ENCODE measurements around the gene MFNG.

MFNG gene

DNA sequence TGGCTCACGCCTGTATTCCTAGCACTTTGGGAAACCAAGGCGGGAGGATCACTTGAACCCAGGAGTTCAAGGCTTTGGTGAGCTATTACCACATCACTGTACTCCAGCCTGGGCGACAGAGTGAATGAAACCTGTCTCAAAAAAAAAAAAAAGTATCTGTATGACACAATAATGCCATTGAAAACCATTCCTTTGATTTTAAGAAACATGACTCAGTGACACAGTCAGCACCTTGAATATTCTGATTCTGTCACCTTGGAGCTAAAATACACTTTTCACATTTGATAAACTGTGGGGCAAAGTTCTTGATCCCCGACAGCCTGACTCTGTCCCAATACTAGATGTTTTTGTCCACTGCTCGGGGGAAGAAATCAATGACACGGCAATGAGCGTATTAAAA, 42.2 kb downstream of the MFNG start:
- TF ChIP-seq, protein P1, sequence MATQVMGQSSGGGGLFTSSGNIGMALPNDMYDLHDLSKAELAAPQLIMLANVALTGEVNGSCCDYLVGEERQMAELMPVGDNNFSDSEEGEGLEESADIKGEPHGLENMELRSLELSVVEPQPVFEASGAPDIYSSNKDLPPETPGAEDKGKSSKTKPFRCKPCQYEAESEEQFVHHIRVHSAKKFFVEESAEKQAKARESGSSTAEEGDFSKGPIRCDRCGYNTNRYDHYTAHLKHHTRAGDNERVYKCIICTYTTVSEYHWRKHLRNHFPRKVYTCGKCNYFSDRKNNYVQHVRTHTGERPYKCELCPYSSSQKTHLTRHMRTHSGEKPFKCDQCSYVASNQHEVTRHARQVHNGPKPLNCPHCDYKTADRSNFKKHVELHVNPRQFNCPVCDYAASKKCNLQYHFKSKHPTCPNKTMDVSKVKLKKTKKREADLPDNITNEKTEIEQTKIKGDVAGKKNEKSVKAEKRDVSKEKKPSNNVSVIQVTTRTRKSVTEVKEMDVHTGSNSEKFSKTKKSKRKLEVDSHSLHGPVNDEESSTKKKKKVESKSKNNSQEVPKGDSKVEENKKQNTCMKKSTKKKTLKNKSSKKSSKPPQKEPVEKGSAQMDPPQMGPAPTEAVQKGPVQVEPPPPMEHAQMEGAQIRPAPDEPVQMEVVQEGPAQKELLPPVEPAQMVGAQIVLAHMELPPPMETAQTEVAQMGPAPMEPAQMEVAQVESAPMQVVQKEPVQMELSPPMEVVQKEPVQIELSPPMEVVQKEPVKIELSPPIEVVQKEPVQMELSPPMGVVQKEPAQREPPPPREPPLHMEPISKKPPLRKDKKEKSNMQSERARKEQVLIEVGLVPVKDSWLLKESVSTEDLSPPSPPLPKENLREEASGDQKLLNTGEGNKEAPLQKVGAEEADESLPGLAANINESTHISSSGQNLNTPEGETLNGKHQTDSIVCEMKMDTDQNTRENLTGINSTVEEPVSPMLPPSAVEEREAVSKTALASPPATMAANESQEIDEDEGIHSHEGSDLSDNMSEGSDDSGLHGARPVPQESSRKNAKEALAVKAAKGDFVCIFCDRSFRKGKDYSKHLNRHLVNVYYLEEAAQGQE (IDR thresholded peaks at IDR 0.05; ENCODE audit: insufficient replicate concordance, low read depth), result no peak
- TF ChIP-seq, protein P2, sequence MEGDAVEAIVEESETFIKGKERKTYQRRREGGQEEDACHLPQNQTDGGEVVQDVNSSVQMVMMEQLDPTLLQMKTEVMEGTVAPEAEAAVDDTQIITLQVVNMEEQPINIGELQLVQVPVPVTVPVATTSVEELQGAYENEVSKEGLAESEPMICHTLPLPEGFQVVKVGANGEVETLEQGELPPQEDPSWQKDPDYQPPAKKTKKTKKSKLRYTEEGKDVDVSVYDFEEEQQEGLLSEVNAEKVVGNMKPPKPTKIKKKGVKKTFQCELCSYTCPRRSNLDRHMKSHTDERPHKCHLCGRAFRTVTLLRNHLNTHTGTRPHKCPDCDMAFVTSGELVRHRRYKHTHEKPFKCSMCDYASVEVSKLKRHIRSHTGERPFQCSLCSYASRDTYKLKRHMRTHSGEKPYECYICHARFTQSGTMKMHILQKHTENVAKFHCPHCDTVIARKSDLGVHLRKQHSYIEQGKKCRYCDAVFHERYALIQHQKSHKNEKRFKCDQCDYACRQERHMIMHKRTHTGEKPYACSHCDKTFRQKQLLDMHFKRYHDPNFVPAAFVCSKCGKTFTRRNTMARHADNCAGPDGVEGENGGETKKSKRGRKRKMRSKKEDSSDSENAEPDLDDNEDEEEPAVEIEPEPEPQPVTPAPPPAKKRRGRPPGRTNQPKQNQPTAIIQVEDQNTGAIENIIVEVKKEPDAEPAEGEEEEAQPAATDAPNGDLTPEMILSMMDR (IDR thresholded peaks at IDR 0.05; ENCODE audit: insufficient read depth, low read length), result no peak
- no peak for TF ChIP-seq SPI1 (IDR thresholded peaks at IDR 0.05; ENCODE audit: borderline replicate concordance, low read depth)
- no peak for TF ChIP-seq GABPA (IDR thresholded peaks at IDR 0.05; ENCODE audit: low read depth)
- no peak for TF ChIP-seq POLR2AphosphoS5 (IDR thresholded peaks at IDR 0.05; ENCODE audit: low read depth)
- Histone ChIP-seq H3K27me3 (ENCODE audit: insufficient read depth, poor library complexity, severe bottlenecking) (peaks cover 2% of the 10 kb centered on the region), H3K27ac (replicated peaks) (no peak overlapping the region), H3K4me3 (replicated peaks; ENCODE audit: insufficient read depth, low read length) (no peak overlapping the region)
- no peak for DNase-seq (ENCODE audit: low read depth in 1 of 2, low spot score in 1 of 2)

DNA sequence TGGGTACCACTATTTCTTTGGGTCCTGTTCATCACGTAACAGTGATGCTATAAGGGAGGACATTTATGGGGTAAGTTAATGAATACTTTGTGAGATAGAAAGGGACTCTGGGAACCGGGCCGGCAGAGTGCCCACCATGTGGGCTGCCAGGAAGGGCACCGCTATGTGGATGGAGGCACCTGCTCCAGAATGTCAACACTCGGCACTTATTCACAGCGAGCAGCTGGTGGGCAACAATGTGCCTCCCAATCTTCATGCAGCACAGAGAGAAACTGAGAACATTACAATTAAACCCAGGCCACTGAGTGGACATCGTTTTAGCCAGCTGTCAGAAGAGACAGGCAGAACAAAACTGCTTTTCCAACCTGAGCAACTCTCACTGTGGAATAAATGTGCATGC, 43.1 kb downstream of the MFNG start:
- DNase-seq (ENCODE audit: low read depth in 1 of 2, low spot score in 1 of 2), result no peak
- no peak overlapping the region for H3K27ac ChIP-seq (replicated peaks)
- no peak for TF ChIP-seq GABPA (IDR thresholded peaks at IDR 0.05; ENCODE audit: low read depth)
- TF ChIP-seq, protein P2 (IDR thresholded peaks at IDR 0.05; ENCODE audit: insufficient read depth, low read length), result no peak
- TF ChIP-seq POLR2AphosphoS5 (IDR thresholded peaks at IDR 0.05; ENCODE audit: low read depth), result no peak
- TF ChIP-seq, protein P1 (IDR thresholded peaks at IDR 0.05; ENCODE audit: insufficient replicate concordance, low read depth), result no peak
- no peak for TF ChIP-seq SPI1 (IDR thresholded peaks at IDR 0.05; ENCODE audit: borderline replicate concordance, low read depth)
- peaks cover 6% of the 10 kb centered on the region for H3K27me3 ChIP-seq (ENCODE audit: insufficient read depth, poor library complexity, severe bottlenecking)
- H3K4me3 ChIP-seq (replicated peaks; ENCODE audit: insufficient read depth, low read length), result no peak overlapping the region

DNA sequence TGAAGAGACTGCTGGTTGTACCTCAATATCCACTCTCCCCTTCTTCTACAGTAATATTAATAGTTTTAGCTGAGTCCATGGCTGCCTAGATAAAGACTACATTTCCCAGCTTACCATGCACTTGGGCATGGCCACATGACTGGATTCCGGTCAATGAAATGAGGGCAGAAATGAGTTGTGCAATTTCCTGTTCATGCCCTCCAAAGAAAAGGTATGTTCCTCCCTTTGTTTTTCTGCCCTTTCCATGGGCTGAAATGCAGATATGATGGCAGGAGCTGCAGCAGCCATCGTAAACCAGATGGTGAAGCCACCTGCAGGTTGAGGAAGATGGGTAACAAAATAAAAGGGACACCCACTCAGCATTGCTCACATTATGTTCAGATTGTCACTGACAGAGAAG, 43.6 kb downstream of the MFNG start:
- TF ChIP-seq POLR2AphosphoS5 (IDR thresholded peaks at IDR 0.05; ENCODE audit: low read depth) (no peak), SPI1 (IDR thresholded peaks at IDR 0.05; ENCODE audit: borderline replicate concordance, low read depth) (no peak), GABPA (IDR thresholded peaks at IDR 0.05; ENCODE audit: low read depth) (no peak)
- TF ChIP-seq, protein P2 (IDR thresholded peaks at IDR 0.05; ENCODE audit: insufficient read depth, low read length), result no peak
- TF ChIP-seq, protein P1 (IDR thresholded peaks at IDR 0.05; ENCODE audit: insufficient replicate concordance, low read depth), result no peak

More for the DNA sequence above, 43.6 kb downstream of the MFNG start:
- no peak overlapping the region for H3K27ac ChIP-seq (replicated peaks)
- peak in 1 of 2 experiments; percentile 26 for DNase-seq (ENCODE audit: low read depth in 1 of 2, low spot score in 1 of 2)
- H3K4me3 ChIP-seq (replicated peaks; ENCODE audit: insufficient read depth, low read length), result no peak overlapping the region
- peaks cover 6% of the 10 kb centered on the region for H3K27me3 ChIP-seq (ENCODE audit: insufficient read depth, poor library complexity, severe bottlenecking)

Measured in HL-60 (cell line).